HG02623 (cell line): ENCODE data around the gene SLA2.
"Not testable (repeated sequence)": the region's sequence is repeated elsewhere in the genome, so short reads cannot be mapped to it uniquely, and the experiment has no call there.

Experiments used
- ATAC-seq: cut with Tn5 transposase; IDR thresholded peaks from one replicate; pipeline ENCODE4 v1.9.1; 2021; ENCODE audit warnings: moderate library complexity; ENCODE audit not compliant: unreplicated experiment

Gene SLA2, protein sequence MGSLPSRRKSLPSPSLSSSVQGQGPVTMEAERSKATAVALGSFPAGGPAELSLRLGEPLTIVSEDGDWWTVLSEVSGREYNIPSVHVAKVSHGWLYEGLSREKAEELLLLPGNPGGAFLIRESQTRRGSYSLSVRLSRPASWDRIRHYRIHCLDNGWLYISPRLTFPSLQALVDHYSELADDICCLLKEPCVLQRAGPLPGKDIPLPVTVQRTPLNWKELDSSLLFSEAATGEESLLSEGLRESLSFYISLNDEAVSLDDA

GRCh38 chr20:36645998-36646397, at the start of gene SLA2:
Gene SLA2 (minus strand): TSS chr20:36646196. CDS start chr20:36641335, 4,861 bp downstream.
- ATAC-seq = no peak

DNA sequence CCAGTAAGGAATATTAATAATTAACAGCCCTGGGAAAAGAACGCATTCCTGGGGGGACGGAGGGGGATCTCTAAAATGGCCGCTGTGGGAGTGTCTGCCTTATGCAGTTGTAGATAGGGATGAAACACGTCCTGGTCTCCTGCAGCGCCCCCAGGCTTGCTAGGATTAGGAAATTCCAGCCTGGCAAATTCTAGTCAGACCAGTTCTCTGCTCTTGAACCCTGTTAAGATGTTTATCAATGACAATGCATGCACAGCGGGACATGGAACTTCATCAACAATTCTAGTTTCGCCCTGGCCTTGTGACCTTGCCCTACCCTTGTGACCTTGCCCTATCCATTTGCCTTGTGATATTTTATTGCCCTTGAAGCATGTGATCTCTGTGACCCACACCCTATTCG, 49.5 kb upstream of the SLA2 start:
- ATAC-seq = not testable (repeated sequence)

- ATAC-seq = no peak
Observed at GRCh38 chr20:36688630-36689029, 42.6 kb upstream of the SLA2 start.

- no peak for ATAC-seq
Observed at GRCh38 chr20:36687850-36688249, 41.9 kb upstream of the SLA2 start.

GRCh38 chr20:36686944-36687343, 40.9 kb upstream of the SLA2 start:
- ATAC-seq = no peak

GRCh38 chr20:36686504-36686903, 40.5 kb upstream of the SLA2 start:
- ATAC-seq = no peak

DNA sequence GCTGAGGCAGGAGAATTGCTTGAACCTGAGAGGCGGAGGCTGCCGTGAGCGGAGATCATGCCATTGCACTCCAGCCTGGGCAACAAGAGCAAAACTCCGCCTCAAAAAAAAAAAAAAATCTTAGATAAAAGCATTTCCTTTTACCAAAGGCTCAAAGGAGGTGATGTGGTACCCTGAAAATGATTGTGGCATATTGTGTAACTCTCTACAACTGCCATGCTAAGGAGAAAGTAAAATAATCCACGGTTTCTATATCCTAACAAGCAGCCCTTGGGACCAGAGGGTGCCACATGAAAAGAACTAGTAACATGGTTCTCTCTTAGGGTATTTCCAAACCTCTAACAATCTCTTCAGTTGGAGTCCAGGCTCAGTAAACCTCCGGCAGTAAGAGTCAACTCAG, 38.8 kb upstream of the SLA2 start:
- ATAC-seq = no peak

GRCh38 chr20:36682311-36682710, 36.3 kb upstream of the SLA2 start:
- no peak for ATAC-seq

DNA sequence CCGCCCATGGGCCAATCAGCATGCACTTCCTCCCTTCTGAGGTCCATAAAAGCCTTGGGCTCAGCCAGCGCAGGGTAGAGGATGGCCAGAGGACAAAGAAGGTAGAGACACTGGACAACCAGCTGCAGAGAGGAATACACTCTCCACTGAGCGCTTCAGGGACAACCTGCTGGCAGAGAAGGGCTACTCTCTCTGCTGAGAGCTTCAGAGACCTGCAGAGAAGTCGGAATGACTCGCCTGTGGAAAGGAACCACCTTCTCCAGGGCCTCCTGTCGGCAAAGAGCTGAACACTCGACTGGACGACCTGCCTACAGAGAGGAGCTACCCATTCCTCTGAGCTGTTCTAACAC, 31.4 kb upstream of the SLA2 start:
- no peak for ATAC-seq

DNA sequence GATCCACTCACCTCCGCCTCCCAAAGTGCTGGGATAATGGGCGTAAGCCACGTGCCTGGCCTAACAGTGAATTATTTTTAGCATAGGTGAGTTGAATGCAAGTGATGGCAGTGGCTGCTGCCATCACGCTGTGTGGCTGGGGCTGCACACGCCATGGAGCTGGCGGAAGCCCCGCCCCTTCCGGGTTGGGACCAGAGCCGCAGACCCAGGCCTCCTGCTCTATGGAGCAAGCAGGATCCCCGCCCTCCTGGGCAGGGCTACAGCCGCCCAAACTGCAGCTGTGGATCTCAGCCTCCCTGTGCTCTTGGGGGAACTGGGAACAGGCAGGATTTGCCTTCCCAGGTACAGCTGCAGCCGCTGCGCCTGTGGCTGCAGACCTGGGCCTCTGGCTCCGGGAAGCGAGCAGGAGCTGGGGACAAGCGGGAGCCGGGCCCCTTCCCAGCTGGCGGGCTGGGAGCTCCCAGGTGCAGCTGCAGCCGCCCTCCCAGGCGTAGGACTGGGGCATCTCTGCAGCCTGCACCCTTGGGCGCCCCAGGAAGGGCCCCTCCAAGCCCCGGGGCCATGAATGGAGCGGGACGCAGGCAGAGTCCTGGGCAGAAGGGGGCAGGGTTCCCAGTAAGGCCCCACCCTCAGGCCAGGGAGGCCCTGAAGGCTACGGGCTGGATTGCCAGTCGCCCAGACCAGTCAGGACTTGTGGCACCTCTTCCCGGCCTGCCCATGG, 30.9 kb upstream of the SLA2 start:
- ATAC-seq = no peak

- ATAC-seq = not testable (repeated sequence)
Observed at GRCh38 chr20:36675545-36675944, 29.5 kb upstream of the SLA2 start.

GRCh38 chr20:36672991-36673390, 27.0 kb upstream of the SLA2 start:
- no peak for ATAC-seq

DNA sequence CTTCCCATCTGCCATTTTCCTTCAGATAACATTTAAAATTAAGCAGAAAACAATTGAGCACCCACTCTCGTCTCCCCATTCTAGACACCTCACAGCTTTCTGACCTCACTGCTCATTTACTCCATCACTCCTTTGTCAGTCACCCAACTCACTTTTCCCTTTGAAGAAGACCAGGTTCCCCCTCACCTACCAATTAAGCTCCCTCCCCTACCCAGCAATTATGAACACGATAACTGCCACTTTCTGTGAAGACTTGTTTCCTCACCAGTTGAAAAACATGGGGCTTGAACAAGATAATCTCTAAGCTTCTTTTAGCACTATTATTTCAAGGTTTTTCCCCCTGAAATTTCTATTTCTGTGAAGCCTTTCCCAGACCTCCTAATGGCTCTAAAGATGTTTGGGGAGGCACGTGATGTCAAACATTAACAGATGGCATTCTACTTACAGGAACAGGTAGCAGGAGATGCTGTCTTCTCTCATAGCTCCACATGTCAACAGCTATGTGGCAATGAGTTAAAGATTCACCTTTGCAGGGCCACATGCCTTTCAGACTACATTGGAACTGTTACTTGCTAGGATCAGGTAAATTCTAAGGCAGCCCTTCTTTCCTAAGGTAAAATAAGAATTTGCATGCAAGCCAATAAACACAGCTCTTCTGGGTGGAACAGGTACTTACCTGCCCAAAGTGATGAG, 24.8 kb upstream of the SLA2 start:
- no peak for ATAC-seq

DNA sequence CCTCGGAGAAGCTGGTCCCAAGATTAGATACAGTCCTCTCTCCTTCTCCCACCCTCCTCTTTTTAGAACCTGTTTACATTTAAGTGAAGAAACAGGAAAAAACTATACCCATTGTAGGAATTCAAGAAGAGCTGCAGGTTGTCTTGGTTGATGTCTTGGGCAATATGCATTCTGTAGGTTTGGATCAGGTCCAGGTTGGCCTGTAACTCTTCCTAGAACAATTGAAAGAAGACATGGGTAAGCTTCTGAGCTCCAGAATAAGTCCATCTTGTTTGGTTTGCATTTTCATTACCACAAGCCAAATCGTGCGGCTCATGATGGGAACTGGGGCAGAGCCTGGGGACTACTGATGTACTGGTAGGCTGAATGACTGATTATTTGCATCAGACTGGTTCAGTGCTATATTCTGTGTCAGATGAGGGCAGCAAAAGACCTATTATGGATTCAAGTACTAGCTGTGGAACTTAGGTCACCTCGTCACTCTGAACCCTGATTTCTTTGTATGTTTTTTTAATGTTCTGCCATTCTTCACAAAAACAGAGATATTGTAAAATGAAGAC, 20.3 kb upstream of the SLA2 start:
- ATAC-seq = no peak

DNA sequence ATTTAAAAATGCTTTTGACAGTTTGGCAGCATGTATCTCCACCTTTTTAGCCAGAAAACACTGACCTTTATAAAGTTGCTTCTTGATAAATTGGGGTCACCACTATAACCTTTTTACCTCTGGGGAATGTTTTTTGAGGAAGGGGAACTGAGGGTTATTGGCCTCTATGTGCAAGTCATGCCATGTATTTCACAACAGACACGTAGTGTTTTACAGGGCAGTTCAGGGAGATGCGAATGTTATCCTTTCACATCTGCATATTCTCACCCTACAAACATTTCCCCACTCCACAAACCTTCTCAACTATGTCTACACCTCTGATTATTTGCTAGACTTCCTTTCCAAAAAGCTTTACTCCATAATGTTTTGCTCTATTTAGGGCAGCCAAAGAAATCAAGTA, 17.0 kb upstream of the SLA2 start:
- ATAC-seq = no peak

GRCh38 chr20:36658300-36658699, 12.3 kb upstream of the SLA2 start:
- no peak for ATAC-seq

GRCh38 chr20:36656733-36657132, 10.7 kb upstream of the SLA2 start:
- no peak for ATAC-seq

- ATAC-seq = no peak
Observed at GRCh38 chr20:36655004-36655403, 9.0 kb upstream of the SLA2 start.

GRCh38 chr20:36654506-36654905, 8.5 kb upstream of the SLA2 start:
- ATAC-seq = no peak

DNA sequence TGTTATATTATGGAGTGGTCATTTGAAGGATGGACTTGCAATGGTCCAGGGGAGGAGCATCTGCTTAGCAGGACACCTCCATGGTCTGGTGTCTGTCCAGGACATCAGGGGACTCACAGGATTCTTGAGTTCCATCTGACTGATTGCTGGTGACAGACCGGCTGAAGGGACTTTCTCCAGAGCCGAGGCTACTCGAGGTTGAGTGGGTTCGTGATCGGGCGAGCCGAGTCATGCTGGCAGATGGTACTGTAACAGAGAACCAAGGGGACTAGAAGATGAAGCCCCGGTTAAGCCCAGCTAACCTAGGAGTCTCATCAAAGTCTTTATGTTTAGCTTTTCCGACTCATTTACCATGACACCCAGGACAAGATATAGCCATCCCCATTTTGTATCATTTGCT, 7.5 kb upstream of the SLA2 start:
- no peak for ATAC-seq

DNA sequence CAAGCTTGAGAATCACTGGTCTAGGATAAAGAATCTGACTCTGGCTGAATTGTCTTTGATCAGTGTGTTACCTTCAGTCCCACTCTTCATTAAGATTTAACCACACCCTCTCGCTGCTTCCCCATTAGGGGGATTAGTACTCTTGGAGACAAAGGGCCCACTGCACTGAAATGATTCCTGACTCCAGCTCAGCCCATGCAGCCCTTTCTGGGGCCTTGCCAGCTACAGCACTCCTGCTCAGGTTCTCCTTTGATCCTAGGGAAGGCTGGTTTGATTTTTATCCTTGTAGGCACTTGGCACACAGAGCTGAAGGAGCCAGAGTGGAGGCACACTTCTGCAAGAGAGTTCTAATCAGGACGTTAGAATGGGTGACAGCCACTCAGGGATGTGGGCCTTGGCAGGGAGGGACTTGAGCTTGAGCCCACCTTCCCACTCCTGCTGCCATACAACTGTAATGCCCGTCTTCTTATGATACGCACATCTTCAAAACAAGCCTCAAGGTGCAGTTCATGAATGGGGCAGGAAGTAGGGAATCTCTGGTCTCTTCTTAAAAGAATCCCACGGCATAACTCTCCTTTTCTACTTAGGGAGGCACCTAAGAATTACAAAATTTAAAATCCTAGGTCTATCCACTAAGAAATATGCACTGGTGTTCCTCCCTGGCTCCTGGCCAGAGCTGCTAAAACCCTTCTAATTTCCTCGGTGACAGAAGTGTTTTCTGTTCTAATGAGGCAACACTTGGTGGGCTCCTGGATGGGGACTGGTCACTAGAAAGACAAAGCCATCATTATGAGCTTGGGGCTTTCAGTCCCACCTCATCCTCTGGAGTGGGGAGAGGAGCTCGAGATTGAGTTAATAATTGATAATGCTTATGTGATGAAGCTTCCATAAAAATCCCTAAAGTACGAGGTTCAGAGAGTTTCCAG, 1.5 kb upstream of the SLA2 start:
- no peak for ATAC-seq
